Tibial artery (tissue), 4 donors: Measurements from ENCODE around the gene PHACTR1.
"Not testable (repeated sequence)": the region's sequence is repeated elsewhere in the genome, so short reads cannot be mapped to it uniquely, and the experiment has no call there.

Source experiments
- DNase-seq, 2 donors: peaks; one replicate each; pipeline ENCODE4 v3.0.0-alpha.2; 2019
- H3K27ac ChIP-seq, 2 donors: fragments of 200-600 bp; sonication (generic) in 1 of 2; 1 replicate in 1 of 2; 2 replicates in 1 of 2; pipeline ENCODE4 v1.5.1; 2018 to 2019; ENCODE audit warnings: mild to moderate bottlenecking in 1 of 2
- H3K27me3 ChIP-seq, 2 donors: fragments of 200-600 bp; sonication (generic) in 1 of 2; one replicate each; pipeline versions ENCODE4 v1.5.1 to v1.6.0; 2016 to 2019
- H3K36me3 ChIP-seq, 3 donors: fragments of 200-600 bp; sonication (generic) in 2 of 3; one replicate each; pipeline ENCODE4 v1.5.1; 2016 to 2019; ENCODE audit warnings: mild to moderate bottlenecking in 2 of 3
- H3K4me1 ChIP-seq, 4 donors: fragments of 200-600 bp; sonication (generic) in 2 of 4; 1 replicate in 3 of 4; 2 replicates in 1 of 4; pipeline ENCODE4 v1.5.1; 2016 to 2019
- H3K4me3 ChIP-seq, 2 donors: fragments of 200-600 bp; sonication (generic) in 1 of 2; 1 replicate in 1 of 2; 2 replicates in 1 of 2; pipeline ENCODE4 v1.5.1; 2018 to 2019; ENCODE audit warnings: mild to moderate bottlenecking in 2 of 2
- H3K9me3 ChIP-seq, 3 donors: fragments of 200-600 bp; sonication (generic) in 1 of 3; one replicate each; pipeline ENCODE4 v1.5.1; 2016 to 2019
- intact Hi-C: fragments of 100-400 bp; cut with DNase I; formaldehyde crosslinking; loops from one replicate; pipeline ENCODE4 v1.15.0; 2023; ENCODE audit warnings: low total_unique reads
- TF ChIP-seq, protein P1 (sequence below), 2 experiments: fragments of 200-600 bp in 1 of 2; fragments of 450-650 bp in 1 of 2; IDR thresholded peaks; one replicate each; pipeline ENCODE4 v1.5.1; 2017 to 2019; ENCODE audit warnings: antibody characterized with exemption in 2 of 2, mild to moderate bottlenecking in 1 of 2, moderate library complexity in 1 of 2

The PHACTR1 gene

DNA sequence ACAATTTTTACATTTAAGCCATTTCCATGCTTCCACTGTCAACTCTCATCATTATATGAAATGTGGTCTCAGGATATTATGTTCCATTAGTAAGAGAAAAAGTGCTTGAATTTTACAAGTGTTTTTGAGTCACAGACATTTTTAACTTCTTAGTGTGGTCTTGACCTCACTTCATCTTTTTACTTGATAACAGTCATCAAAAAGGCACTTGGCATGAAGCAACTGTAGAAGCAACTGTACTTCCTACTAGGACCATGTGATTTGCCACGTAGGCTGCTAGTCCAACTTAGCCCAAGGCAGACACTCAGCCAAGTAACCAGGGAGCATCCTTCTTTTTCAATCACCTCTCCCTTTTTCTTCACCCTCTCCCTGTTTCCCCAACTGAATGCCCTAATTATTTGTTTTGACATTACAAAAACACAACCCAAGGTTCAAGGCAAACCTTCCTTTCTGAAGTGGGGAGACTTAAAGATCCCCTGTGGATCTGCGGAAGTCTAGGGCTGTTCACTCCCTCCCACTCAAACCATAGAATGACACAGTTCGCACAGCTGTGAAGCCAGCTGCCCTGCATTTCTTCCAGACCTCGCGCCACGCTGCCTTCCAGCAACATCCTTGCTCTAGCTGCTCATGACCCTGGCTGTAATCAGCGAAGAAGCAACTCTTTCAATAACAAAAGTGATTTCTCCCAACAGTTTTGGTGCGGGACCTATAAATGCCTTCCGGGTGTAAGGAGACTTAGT, 45.0 kb downstream of the PHACTR1 start:
- TF ChIP-seq, protein P1, sequence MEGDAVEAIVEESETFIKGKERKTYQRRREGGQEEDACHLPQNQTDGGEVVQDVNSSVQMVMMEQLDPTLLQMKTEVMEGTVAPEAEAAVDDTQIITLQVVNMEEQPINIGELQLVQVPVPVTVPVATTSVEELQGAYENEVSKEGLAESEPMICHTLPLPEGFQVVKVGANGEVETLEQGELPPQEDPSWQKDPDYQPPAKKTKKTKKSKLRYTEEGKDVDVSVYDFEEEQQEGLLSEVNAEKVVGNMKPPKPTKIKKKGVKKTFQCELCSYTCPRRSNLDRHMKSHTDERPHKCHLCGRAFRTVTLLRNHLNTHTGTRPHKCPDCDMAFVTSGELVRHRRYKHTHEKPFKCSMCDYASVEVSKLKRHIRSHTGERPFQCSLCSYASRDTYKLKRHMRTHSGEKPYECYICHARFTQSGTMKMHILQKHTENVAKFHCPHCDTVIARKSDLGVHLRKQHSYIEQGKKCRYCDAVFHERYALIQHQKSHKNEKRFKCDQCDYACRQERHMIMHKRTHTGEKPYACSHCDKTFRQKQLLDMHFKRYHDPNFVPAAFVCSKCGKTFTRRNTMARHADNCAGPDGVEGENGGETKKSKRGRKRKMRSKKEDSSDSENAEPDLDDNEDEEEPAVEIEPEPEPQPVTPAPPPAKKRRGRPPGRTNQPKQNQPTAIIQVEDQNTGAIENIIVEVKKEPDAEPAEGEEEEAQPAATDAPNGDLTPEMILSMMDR (IDR thresholded peaks at IDR 0.05), result no peak

DNA sequence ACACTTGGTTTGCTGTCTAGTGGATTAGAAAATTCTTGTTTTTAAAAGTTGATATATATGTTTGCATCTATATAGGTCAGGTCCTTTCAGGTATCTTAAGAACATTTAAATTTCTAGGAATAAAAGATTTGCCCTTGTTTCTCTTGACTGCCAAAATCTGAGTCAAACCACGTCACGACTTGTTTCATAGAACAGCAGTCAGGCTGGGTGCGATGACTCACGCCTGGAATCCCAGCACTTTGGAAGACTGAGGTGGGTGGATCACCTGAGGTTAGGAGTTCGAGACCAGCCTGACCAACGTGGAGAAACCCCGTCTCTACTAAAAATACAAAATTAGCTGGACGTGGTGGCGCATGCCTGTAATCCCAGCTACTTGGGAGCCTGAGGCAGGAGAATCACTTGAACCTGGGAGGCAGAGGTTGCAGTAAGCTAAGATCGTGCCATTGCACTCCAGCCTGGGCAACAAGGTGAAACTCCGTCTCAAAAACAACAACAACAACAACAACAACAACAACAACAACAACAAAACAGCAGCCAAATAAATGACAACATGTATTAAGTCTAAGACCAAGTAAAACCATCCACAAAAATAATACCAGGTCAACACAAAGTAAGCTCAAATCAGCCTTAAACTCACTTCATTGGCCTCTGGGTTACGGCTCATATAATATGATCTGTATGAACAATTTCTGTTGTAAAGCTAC, 46.3 kb downstream of the PHACTR1 start:
- DNase-seq, H3K9me3 ChIP-seq, H3K27ac ChIP-seq, H3K36me3 ChIP-seq, H3K27me3 ChIP-seq, H3K4me3 ChIP-seq, intact Hi-C loops, H3K4me1 ChIP-seq: not testable (repeated sequence)

More for the DNA sequence above, 45.0 kb downstream of the PHACTR1 start:
- no peak for DNase-seq
- Histone ChIP-seq H3K27ac (no peak overlapping the region), H3K27me3 (peaks cover 0 to 4% of the 10 kb centered on the region in 2 donors), H3K36me3 (no peaks in the 10 kb centered on the region), H3K9me3 (no peaks in the 10 kb centered on the region), H3K4me1 (no peaks in the 10 kb centered on the region), H3K4me3 (no peak overlapping the region)
- intact Hi-C loops, result no loop called here

DNA sequence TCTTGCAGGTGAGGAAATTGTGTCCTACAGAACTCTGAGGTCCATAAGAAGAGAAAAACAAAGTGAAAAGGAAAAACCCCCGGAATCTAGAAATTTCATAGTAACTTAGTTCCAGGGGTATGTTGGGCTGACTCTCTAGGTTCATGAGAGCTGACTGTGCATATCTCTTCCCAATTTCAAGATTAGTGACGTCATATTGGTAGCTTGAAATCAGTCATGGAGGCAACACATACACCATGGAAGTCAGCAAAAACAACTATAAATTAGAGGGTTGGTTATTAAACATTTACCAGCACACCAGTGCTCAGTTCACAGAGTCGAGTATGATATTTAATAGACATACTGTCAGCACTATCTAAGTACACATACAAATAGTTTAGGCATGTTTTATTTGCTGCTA, 49.8 kb downstream of the PHACTR1 start:
- TF ChIP-seq, protein P1 (IDR thresholded peaks at IDR 0.05), result no peak
- Histone ChIP-seq H3K4me1 (no peaks in the 10 kb centered on the region), H3K9me3 (no peaks in the 10 kb centered on the region), H3K27ac (no peak overlapping the region), H3K4me3 (no peak overlapping the region), H3K36me3 (no peaks in the 10 kb centered on the region), H3K27me3 (peaks cover 0 to 21% of the 10 kb centered on the region in 2 donors)
- DNase-seq, result no peak
- intact Hi-C loops, result no loop called here

DNA sequence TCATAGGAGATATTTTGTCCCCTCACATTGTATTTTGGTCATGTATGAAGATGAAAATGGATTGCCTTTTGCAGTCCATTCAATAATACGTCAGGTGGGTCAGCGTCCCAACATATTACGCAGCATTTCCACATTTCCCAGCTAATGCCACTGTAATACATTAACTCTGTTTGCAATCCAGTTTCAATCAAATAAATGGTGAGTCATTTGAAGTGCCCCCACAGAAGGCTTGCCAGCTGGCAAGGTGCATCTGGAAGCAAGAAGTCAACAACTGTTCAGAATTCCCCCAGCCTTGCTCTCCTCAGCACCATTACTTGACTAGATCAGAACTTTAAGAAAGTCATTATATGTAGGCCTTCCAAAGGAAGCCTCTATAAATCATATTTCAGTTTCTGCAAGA, 50.4 kb downstream of the PHACTR1 start:
- Histone ChIP-seq H3K9me3 (no peaks in the 10 kb centered on the region), H3K36me3 (no peaks in the 10 kb centered on the region), H3K27ac (no peak overlapping the region), H3K4me3 (no peak overlapping the region), H3K4me1 (no peaks in the 10 kb centered on the region), H3K27me3 (peaks cover 0 to 19% of the 10 kb centered on the region in 2 donors)
- intact Hi-C loops, result no loop called here
- no peak for DNase-seq
- TF ChIP-seq, protein P1 (IDR thresholded peaks at IDR 0.05), result no peak

DNA sequence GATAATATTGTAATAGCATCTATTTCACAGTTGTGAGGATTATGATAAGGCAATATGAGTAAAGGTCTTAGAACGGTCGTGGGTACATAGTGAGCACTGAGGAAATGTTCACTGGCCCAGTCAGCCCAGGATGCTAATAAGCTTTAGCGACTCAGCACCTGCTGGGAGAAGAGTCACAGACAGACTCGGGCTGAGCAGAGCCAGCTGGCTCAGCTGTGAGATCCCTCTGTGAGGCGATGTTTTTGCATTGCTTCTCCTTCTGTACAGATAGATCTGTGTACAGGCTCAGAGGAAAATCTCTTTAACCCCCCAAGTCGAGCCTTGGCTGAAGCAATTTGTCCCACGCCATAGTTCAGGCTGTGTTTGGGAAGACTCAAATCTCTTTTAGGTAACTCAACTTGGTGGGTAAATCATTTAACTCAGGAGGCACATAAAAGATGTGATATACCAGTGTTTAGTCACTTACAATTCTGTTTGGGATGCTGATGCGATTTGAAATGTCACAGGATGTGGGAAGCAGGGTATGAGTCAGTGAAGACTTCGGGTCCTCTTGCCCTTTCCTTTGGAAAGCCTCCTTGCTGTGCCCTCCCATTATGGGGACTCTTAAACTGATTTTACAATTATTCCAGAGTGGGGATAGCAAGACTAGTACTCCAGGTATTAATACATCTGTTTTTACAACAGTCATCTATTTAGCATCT, 53.1 kb downstream of the PHACTR1 start:
- intact Hi-C loops, result no loop called here
- Histone ChIP-seq H3K4me3 (no peak overlapping the region), H3K4me1 (no peaks in the 10 kb centered on the region), H3K27ac (no peak overlapping the region), H3K36me3 (no peaks in the 10 kb centered on the region), H3K9me3 (no peaks in the 10 kb centered on the region), H3K27me3 (peaks cover 0 to 22% of the 10 kb centered on the region in 2 donors)
- TF ChIP-seq, protein P1 (IDR thresholded peaks at IDR 0.05), result no peak
- DNase-seq, result no peak

DNA sequence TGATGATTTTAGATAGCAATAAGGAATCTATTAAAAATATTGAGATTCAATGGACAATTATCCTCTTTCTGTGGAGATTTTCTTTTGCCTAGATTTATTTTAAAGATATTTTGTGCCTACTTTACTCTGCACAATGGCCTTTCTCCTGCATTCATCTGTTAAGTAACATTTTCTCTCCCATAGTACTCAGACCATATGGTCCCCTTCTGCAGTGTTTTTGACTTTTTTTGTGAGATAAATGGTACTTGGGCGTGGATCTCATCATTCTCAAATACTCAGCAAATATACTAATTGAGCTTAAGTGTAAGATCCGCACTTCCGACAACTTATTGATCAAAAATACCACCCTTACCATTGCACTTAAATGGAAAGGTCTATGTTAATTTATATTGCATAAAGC, 55.8 kb downstream of the PHACTR1 start:
- H3K4me1 ChIP-seq, result no peaks in the 10 kb centered on the region
- no peak overlapping the region for H3K4me3 ChIP-seq
- intact Hi-C loops, result no loop called here
- no peak for DNase-seq
- TF ChIP-seq, protein P1 (IDR thresholded peaks at IDR 0.05), result no peak
- peaks cover 0 to 22% of the 10 kb centered on the region in 2 donors for H3K27me3 ChIP-seq
- no peak overlapping the region for H3K27ac ChIP-seq
- H3K36me3 ChIP-seq, result no peaks in the 10 kb centered on the region
- H3K9me3 ChIP-seq, result no peaks in the 10 kb centered on the region
